ENCODE measurements around the gene SLC2A9.

SLC2A9 gene

GRCh38 chr4:9969526-9970398, 51.5 kb downstream of the SLC2A9 start:
- DNase-seq (ENCODE audit: low read depth, low spot score), result no peak
- Histone ChIP-seq H3K36me3 (ENCODE audit: insufficient read depth, insufficient read length, low read length) (no peaks in the 10 kb centered on the region), H3K4me3 (ENCODE audit: insufficient read length, low read depth) (no peak overlapping the region), H3K9me3 (ENCODE audit: insufficient read depth, low read length) (peaks cover 12% of the 10 kb centered on the region; the same call in 1 of the 2 replicates), H3K27me3 (ENCODE audit: insufficient read depth, insufficient read length) (no peaks in the 10 kb centered on the region), H3K4me1 (ENCODE audit: insufficient read depth, insufficient read length) (no peaks in the 10 kb centered on the region), H3K9ac (ENCODE audit: insufficient read length, low read depth) (no peak overlapping the region)
- TF ChIP-seq ZNF274 (IDR thresholded peaks at IDR 0.05; ENCODE audit: low read depth, low read length) (no peak), YY1 (IDR thresholded peaks at IDR 0.05; ENCODE audit: insufficient read depth, insufficient read length) (no peak), SUZ12 (IDR thresholded peaks at IDR 0.05; ENCODE audit: extremely low read depth, insufficient read depth, insufficient read length) (no peak)

DNA sequence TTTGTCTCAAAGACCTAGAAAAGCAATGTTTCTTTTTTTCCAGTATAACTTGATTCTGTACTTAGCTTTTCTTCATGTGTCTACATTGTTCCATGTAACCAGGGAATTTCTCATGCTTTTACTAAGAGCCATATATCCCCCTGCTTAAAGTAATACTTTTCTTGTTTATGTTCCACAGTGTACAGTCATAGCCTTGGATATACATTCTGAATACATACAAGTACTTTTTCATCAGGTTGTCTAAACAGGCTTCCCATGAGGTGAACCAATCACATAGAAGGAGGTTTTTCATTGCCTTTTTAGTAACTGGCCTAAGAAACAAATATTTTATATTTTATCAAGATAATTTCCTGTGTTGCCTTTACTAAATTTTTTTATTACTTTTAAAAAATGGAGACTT, 52.8 kb downstream of the SLC2A9 start:
- Histone ChIP-seq H3K27me3 (ENCODE audit: insufficient read depth, insufficient read length) (no peaks in the 10 kb centered on the region), H3K9me3 (ENCODE audit: insufficient read depth, low read length) (peaks cover 12% of the 10 kb centered on the region; the same call in 1 of the 2 replicates), H3K36me3 (ENCODE audit: insufficient read depth, insufficient read length, low read length) (no peaks in the 10 kb centered on the region), H3K4me1 (ENCODE audit: insufficient read depth, insufficient read length) (no peaks in the 10 kb centered on the region), H3K9ac (ENCODE audit: insufficient read length, low read depth) (no peak overlapping the region), H3K4me3 (ENCODE audit: insufficient read length, low read depth) (no peak overlapping the region)
- no peak for DNase-seq (ENCODE audit: low read depth, low spot score)
- no peak for TF ChIP-seq SUZ12 (IDR thresholded peaks at IDR 0.05; ENCODE audit: extremely low read depth, insufficient read depth, insufficient read length)
- no peak for TF ChIP-seq ZNF274 (IDR thresholded peaks at IDR 0.05; ENCODE audit: low read depth, low read length)
- TF ChIP-seq YY1 (IDR thresholded peaks at IDR 0.05; ENCODE audit: insufficient read depth, insufficient read length), result no peak

DNA sequence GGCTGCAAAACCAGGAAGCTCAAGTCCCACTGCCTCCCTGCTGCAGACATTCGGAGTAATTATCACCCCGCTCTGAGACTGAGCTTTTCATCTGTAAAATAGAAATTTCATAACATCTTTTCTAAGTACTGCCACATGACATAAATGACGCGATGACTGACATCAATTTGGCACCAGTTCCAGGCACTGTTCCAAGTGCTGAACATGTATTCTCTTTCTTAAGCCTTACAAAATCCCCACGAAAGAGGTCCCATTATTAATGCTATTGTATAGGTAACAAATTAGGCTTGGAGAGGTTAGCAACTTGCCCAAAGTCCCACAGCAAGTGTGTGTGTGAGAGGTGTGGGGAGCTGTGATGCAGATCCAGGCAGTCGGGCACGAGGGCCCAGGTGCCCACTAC, 56.4 kb downstream of the SLC2A9 start:
- Histone ChIP-seq H3K4me3 (ENCODE audit: insufficient read length, low read depth) (no peak overlapping the region), H3K9ac (ENCODE audit: insufficient read length, low read depth) (no peak overlapping the region), H3K4me1 (ENCODE audit: insufficient read depth, insufficient read length) (no peaks in the 10 kb centered on the region), H3K9me3 (ENCODE audit: insufficient read depth, low read length) (peaks cover 8% of the 10 kb centered on the region; the same call in 1 of the 2 replicates), H3K27me3 (ENCODE audit: insufficient read depth, insufficient read length) (no peaks in the 10 kb centered on the region), H3K36me3 (ENCODE audit: insufficient read depth, insufficient read length, low read length) (no peaks in the 10 kb centered on the region)
- no peak for TF ChIP-seq YY1 (IDR thresholded peaks at IDR 0.05; ENCODE audit: insufficient read depth, insufficient read length)
- no peak for TF ChIP-seq ZNF274 (IDR thresholded peaks at IDR 0.05; ENCODE audit: low read depth, low read length)
- no peak for TF ChIP-seq SUZ12 (IDR thresholded peaks at IDR 0.05; ENCODE audit: extremely low read depth, insufficient read depth, insufficient read length)
- DNase-seq (ENCODE audit: low read depth, low spot score), result no peak

DNA sequence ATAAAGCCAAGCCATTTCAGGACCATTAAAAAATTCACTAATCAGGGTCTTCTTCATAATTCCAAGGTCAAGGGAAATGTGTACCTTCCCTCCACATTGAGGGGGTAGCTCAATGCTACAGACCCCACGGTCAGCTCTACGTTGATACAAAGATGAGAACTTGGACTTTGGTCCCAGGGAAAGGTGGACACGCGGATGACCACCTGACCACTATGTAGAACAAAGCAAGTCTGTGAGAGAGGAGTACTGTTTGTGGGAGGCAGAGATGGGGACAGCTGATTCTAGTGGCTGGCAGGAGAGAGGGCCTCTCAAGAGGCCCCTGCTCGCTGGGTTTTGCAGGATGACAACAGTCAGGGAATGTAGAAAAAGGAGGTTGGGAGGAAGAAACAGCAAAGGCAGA, 58.0 kb downstream of the SLC2A9 start:
- no peak for DNase-seq (ENCODE audit: low read depth, low spot score)
- Histone ChIP-seq H3K4me1 (ENCODE audit: insufficient read depth, insufficient read length) (no peaks in the 10 kb centered on the region), H3K9ac (ENCODE audit: insufficient read length, low read depth) (no peak overlapping the region), H3K36me3 (ENCODE audit: insufficient read depth, insufficient read length, low read length) (no peaks in the 10 kb centered on the region), H3K9me3 (ENCODE audit: insufficient read depth, low read length) (no peaks in the 10 kb centered on the region; the same call in 1 of the 2 replicates), H3K27me3 (ENCODE audit: insufficient read depth, insufficient read length) (no peaks in the 10 kb centered on the region), H3K4me3 (ENCODE audit: insufficient read length, low read depth) (no peak overlapping the region)
- no peak for TF ChIP-seq YY1 (IDR thresholded peaks at IDR 0.05; ENCODE audit: insufficient read depth, insufficient read length)
- TF ChIP-seq SUZ12 (IDR thresholded peaks at IDR 0.05; ENCODE audit: extremely low read depth, insufficient read depth, insufficient read length), result no peak
- TF ChIP-seq ZNF274 (IDR thresholded peaks at IDR 0.05; ENCODE audit: low read depth, low read length), result no peak

GRCh38 chr4:9962611-9963314, 58.5 kb downstream of the SLC2A9 start:
- no peaks in the 10 kb centered on the region for H3K36me3 ChIP-seq (ENCODE audit: insufficient read depth, insufficient read length, low read length)
- H3K4me1 ChIP-seq (ENCODE audit: insufficient read depth, insufficient read length), result no peaks in the 10 kb centered on the region
- H3K4me3 ChIP-seq (ENCODE audit: insufficient read length, low read depth), result no peak overlapping the region
- H3K27me3 ChIP-seq (ENCODE audit: insufficient read depth, insufficient read length), result no peaks in the 10 kb centered on the region
- no peak for DNase-seq (ENCODE audit: low read depth, low spot score)
- no peaks in the 10 kb centered on the region; the same call in 1 of the 2 replicates for H3K9me3 ChIP-seq (ENCODE audit: insufficient read depth, low read length)
- no peak overlapping the region for H3K9ac ChIP-seq (ENCODE audit: insufficient read length, low read depth)
- TF ChIP-seq YY1 (IDR thresholded peaks at IDR 0.05; ENCODE audit: insufficient read depth, insufficient read length) (no peak), ZNF274 (IDR thresholded peaks at IDR 0.05; ENCODE audit: low read depth, low read length) (no peak), SUZ12 (IDR thresholded peaks at IDR 0.05; ENCODE audit: extremely low read depth, insufficient read depth, insufficient read length) (no peak)

- H3K4me3 ChIP-seq (ENCODE audit: insufficient read length, low read depth), result no peak overlapping the region
- H3K27me3 ChIP-seq (ENCODE audit: insufficient read depth, insufficient read length), result no peaks in the 10 kb centered on the region
- H3K4me1 ChIP-seq (ENCODE audit: insufficient read depth, insufficient read length), result no peaks in the 10 kb centered on the region
- H3K9ac ChIP-seq (ENCODE audit: insufficient read length, low read depth), result no peak overlapping the region
- no peaks in the 10 kb centered on the region; the same call in 1 of the 2 replicates for H3K9me3 ChIP-seq (ENCODE audit: insufficient read depth, low read length)
- no peak for DNase-seq (ENCODE audit: low read depth, low spot score)
- H3K36me3 ChIP-seq (ENCODE audit: insufficient read depth, insufficient read length, low read length), result no peaks in the 10 kb centered on the region
- no peak for TF ChIP-seq SUZ12 (IDR thresholded peaks at IDR 0.05; ENCODE audit: extremely low read depth, insufficient read depth, insufficient read length)
- TF ChIP-seq ZNF274 (IDR thresholded peaks at IDR 0.05; ENCODE audit: low read depth, low read length), result no peak
- no peak for TF ChIP-seq YY1 (IDR thresholded peaks at IDR 0.05; ENCODE audit: insufficient read depth, insufficient read length)
Observed at GRCh38 chr4:9954468-9954867, 66.8 kb downstream of the SLC2A9 start.

GRCh38 chr4:9953089-9953488, 68.2 kb downstream of the SLC2A9 start:
- H3K9me3 ChIP-seq (ENCODE audit: insufficient read depth, low read length), result no peaks in the 10 kb centered on the region
- no peaks in the 10 kb centered on the region for H3K27me3 ChIP-seq (ENCODE audit: insufficient read depth, insufficient read length)
- H3K9ac ChIP-seq (ENCODE audit: insufficient read length, low read depth), result no peak overlapping the region
- no peak for DNase-seq (ENCODE audit: low read depth, low spot score)
- no peak for TF ChIP-seq YY1 (IDR thresholded peaks at IDR 0.05; ENCODE audit: insufficient read depth, insufficient read length)
- TF ChIP-seq ZNF274 (IDR thresholded peaks at IDR 0.05; ENCODE audit: low read depth, low read length), result no peak
- TF ChIP-seq SUZ12 (IDR thresholded peaks at IDR 0.05; ENCODE audit: extremely low read depth, insufficient read depth, insufficient read length), result no peak
- no peak overlapping the region for H3K4me3 ChIP-seq (ENCODE audit: insufficient read length, low read depth)
- H3K36me3 ChIP-seq (ENCODE audit: insufficient read depth, insufficient read length, low read length), result no peaks in the 10 kb centered on the region
- H3K4me1 ChIP-seq (ENCODE audit: insufficient read depth, insufficient read length), result no peaks in the 10 kb centered on the region

Measured in NT2/D1 (cell line).